H4 (cell line): ENCODE data around the gene EME2. TPM values are rescaled to one million over a fixed set of nuclear protein-coding genes. Genes with fewer than 3 reads are reported as not detected.
"Not testable (repeated sequence)": the region's sequence is repeated elsewhere in the genome, so short reads cannot be mapped to it uniquely, and the experiment has no call there.

Experiments used
- DNase-seq: peaks from one replicate; pipeline ENCODE4 v3.0.0-alpha.2; 2015; ENCODE audit warnings: low spot score
- total RNA-seq: library from RNA; depleted of rRNA; stranded (reverse); fragments of >200 nt; shearing (Covaris generic); gene quantifications from 2 replicates; pipeline ENCODE4 v1.2.3, GENCODE V29; 2014

EME2 gene
- total RNA-seq, 1 experiment from 2014 or later = 1.2 TPM

GRCh38 chr16:1791256-1791942, 18.8 kb downstream of the EME2 start:
- DNase-seq = no peak

- no peak for DNase-seq
These were observed 19.6 kb downstream of the EME2 start for GRCh38 chr16:1791943-1792812.

- no peak for DNase-seq
These were observed 20.4 kb downstream of the EME2 start for GRCh38 chr16:1792836-1793577.

- no peak for DNase-seq
These were observed 21.1 kb downstream of the EME2 start, which contains the start of gene IGFALS for GRCh38 chr16:1793578-1794220. IGFALS (minus strand) TSS chr16:1793705; CDS start chr16:1793652, 53 bp downstream.

GRCh38 chr16:1794221-1794871, 21.7 kb downstream of the EME2 start:
- no peak for DNase-seq

GRCh38 chr16:1794908-1795666, 22.5 kb downstream of the EME2 start:
- DNase-seq = no peak

GRCh38 chr16:1799263-1799662, 26.7 kb downstream of the EME2 start:
- not testable (repeated sequence) for DNase-seq

GRCh38 chr16:1800701-1801100, 28.1 kb downstream of the EME2 start:
- DNase-seq = no peak

- no peak for DNase-seq
These were observed 35.0 kb downstream of the EME2 start for GRCh38 chr16:1807626-1808025.

GRCh38 chr16:1808691-1809090, 36.1 kb downstream of the EME2 start:
- no peak for DNase-seq

- no peak for DNase-seq
These were observed 36.7 kb downstream of the EME2 start for GRCh38 chr16:1809281-1809801.

GRCh38 chr16:1810106-1810505, 37.5 kb downstream of the EME2 start:
- DNase-seq = no peak

GRCh38 chr16:1810536-1810935, 37.9 kb downstream of the EME2 start:
- no peak for DNase-seq

GRCh38 chr16:1812732-1813163, 40.1 kb downstream of the EME2 start:
- peak; percentile 76 for DNase-seq

- DNase-seq = no peak
These were observed 42.9 kb downstream of the EME2 start for GRCh38 chr16:1815461-1815860.

- DNase-seq = no peak
These were observed 44.0 kb downstream of the EME2 start for GRCh38 chr16:1816396-1817275.

GRCh38 chr16:1817276-1817589, 44.6 kb downstream of the EME2 start:
- DNase-seq = no peak

- no peak for DNase-seq
These were observed 45.1 kb downstream of the EME2 start for GRCh38 chr16:1817716-1818115.

GRCh38 chr16:1818204-1818872, 45.7 kb downstream of the EME2 start:
- no peak for DNase-seq
